Stimulated activated CD4-positive, alpha-beta T cell treated with anti-CD3 and anti-CD28 coated beads, Interleukin-1b, Interleukin-23, amount 100 ng/mL, for 48 hours (primary cell): ENCODE data around the gene ADORA1.

Experiments
- DNase-seq: peaks from one replicate; pipeline ENCODE4 v3.0.0-alpha.2; 2020

ADORA1 gene

GRCh38 chr1:203176273-203177035, 48.9 kb downstream of the ADORA1 start:
- no peak for DNase-seq

- DNase-seq: no peak
Measured at GRCh38 chr1:203177036-203177405, 49.5 kb downstream of the ADORA1 start.

- DNase-seq: no peak
Measured at GRCh38 chr1:203177470-203178039, 50.0 kb downstream of the ADORA1 start.

- no peak for DNase-seq
Measured at GRCh38 chr1:203178083-203178482, 50.6 kb downstream of the ADORA1 start.

GRCh38 chr1:203178821-203179666, 51.5 kb downstream of the ADORA1 start:
- no peak for DNase-seq

GRCh38 chr1:203179667-203180005, 52.1 kb downstream of the ADORA1 start:
- DNase-seq: no peak

GRCh38 chr1:203180611-203181330, 53.2 kb downstream of the ADORA1 start:
- DNase-seq: no peak

GRCh38 chr1:203181586-203182386, 54.3 kb downstream of the ADORA1 start:
- no peak for DNase-seq

GRCh38 chr1:203182387-203182953, 54.9 kb downstream of the ADORA1 start:
- no peak for DNase-seq

GRCh38 chr1:203183828-203184227, 56.3 kb downstream of the ADORA1 start:
- DNase-seq: no peak

- DNase-seq: no peak
Measured at GRCh38 chr1:203184467-203184866, 56.9 kb downstream of the ADORA1 start.

GRCh38 chr1:203185061-203185461, 57.5 kb downstream of the ADORA1 start:
- DNase-seq: no peak

GRCh38 chr1:203185585-203185984, 58.1 kb downstream of the ADORA1 start:
- DNase-seq: no peak

- no peak for DNase-seq
Measured at GRCh38 chr1:203186091-203186445, 58.5 kb downstream of the ADORA1 start.

GRCh38 chr1:203186446-203187303, 59.1 kb downstream of the ADORA1 start, which contains the start of gene CHI3L1:
Gene CHI3L1 (minus strand): TSS chr1:203186704. CDS start chr1:203186623, 81 bp downstream.
- no peak for DNase-seq

- no peak for DNase-seq
Measured at GRCh38 chr1:203187304-203187685, 59.8 kb downstream of the ADORA1 start.

- no peak for DNase-seq
Measured at GRCh38 chr1:203187689-203188264, 60.3 kb downstream of the ADORA1 start.

- no peak for DNase-seq
Measured at GRCh38 chr1:203188686-203189232, 61.2 kb downstream of the ADORA1 start.

- DNase-seq: no peak
Measured at GRCh38 chr1:203189951-203190352, 62.4 kb downstream of the ADORA1 start.

GRCh38 chr1:203190949-203191348, 63.4 kb downstream of the ADORA1 start:
- DNase-seq: no peak
